ENCODE data around the gene SLC9A5.

The SLC9A5 gene

DNA sequence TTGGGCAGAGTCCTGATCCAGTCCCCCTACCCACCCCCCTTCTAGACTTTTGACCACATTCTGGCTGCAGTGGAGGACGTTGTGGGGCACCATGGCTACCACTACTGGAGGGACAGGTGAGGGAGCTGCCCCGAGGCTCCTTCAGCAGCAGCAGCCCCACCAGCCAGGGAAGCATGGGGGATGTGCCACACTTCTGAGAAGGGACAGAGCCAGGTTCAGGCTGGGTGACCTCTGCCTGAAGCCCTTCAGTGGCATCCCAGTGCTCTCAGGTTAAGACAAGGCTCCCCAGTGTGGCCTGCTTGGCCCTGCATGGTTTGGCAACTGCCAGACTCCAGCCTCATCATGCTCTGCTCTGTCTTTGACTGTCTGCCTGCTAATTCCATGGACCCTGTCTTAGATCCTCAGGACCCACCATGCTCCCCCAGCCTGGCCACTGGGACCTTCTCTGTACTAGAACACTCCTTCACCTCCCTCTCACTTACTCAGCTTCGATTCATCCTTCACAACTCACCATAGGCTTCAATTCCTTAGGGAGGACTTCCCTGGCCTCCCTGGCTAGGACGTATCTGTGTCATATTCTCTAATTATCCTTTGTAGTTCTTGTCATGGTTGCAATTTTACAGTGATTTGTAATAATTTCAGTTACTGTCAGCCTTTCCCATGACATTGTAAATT, 8.8 kb downstream of the SLC9A5 start:
- no peak for DNase-seq

- DNase-seq, result no peak
These were observed 9.5 kb downstream of the SLC9A5 start for GRCh38 chr16:67258161-67258835.

DNA sequence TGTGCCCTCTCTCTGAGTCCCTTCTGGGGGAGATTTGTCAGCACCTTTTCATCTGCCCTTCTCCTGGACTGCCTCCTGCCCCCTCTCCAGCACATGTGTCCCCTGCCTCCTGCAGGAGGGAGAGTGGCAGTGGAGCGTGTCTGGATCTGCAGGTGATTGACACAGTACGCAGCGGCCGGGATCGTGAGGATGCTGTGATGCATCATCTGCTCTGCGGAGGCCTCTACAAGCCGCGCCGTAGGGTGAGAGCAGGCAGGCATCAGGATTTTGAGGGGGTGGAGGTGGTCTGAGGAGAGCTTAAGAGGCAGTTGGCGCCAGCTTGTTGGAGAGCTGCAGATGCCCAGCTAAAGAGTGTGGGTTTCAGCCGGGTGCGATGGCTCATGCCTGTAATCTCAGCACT, 10.9 kb downstream of the SLC9A5 start:
- no peak for DNase-seq

- DNase-seq, result no peak
These were observed 11.8 kb downstream of the SLC9A5 start for GRCh38 chr16:67260426-67261063.

DNA sequence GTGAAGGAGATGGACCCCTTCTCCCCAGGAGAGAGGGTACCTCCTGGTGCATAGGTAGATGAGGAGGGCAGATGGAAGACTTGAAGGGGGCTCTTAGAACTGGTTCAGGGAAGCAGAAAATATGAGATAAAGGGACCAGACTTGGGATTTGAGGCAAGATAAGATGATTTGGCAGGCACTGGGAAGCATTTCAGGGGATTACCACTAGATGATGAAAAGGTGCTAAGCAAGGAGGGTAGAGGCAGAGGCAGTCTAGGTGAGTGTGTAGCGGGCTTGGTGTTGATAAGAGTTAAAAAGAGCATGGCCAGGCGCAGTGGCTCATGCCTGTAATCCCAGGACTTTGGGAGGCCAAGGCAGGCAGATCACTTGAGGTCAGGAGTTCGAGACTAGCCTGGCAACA, 14.4 kb downstream of the SLC9A5 start:
- DNase-seq, result no peak

DNA sequence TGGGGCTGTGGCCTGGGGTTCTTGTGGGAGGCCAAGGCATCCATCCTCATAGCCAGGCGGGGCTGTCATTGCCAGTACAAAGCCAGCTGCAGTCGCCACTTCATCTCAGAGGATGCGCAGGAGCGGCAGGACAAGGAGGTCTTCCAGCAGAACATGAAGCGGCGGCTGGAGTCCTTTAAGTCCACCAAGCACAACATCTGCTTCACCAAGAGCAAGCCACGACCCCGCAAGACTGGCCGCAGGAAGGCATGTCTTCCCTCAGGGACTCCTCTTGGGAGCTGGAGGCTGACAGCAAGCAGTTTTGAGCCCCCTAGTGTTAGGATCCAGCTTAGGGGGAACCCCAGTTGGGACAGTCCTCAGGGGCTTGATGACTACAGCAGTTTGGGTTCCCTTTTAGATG, 15.5 kb downstream of the SLC9A5 start:
- no peak for DNase-seq

- DNase-seq, result no peak
These were observed 16.1 kb downstream of the SLC9A5 start for GRCh38 chr16:67264866-67265265.

DNA sequence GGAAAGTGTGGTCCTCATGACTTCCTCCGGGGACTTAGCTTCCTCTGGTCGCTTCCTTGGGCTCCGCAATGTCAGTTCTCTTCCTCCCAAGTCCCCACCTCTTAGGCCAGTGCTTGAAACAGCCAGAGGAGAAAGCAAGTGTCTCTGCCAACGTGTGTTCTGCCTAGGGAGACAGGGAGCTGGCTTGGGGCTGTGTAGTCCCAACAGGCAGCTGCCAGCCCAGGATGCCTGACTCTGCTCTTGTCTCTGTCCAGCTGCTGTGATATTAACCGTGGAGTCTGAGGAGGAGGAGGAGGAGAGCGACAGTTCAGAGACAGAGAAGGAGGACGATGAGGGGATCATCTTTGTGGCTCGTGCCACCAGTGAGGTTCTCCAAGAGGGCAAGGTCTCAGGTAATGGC, 17.1 kb downstream of the SLC9A5 start:
- DNase-seq, result no peak

GRCh38 chr16:67268136-67268579, 19.4 kb downstream of the SLC9A5 start:
- no peak for DNase-seq

DNA sequence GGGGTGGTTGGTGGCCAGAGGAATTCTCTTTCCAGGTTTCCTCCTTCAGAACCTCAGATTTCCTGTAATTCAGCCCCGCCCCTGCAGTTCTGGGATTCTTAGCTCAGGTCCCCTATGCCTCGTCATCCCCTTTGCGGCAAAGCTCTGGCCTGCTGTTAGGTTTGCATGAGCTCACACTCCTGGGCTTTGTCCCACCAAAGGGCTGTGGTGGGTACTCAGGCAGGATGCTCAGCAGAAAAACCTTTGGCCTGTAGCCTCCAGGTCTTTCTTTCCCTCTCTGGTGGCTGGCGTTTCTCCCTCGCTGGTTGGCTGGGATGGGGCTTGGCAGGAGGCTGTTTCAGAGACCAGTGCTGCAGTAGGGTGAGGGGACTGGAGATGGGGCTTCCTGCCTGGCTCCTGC, 21.0 kb downstream of the SLC9A5 start:
- no peak for DNase-seq

GRCh38 chr16:67270931-67271338, 22.2 kb downstream of the SLC9A5 start:
- no peak for DNase-seq

DNA sequence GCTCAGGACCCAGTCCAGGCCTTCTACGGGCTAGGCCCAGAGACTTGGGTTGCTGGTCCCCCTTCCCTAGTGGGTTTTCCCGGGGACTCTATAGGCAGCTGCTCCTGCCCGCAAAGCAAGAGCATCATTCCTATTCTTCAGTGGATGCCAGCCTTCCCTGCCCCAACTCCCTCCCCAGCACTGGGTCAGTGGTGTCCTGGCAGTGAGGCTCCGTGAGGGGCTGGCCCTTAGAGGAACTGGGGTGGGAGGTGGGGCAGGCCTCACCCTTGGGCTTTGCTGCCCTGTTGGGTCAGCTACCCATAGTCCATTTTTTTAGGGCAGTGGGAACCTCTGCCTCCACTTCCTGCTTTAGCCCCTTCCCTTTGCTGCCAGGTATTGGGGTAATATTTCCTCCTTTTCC, 22.7 kb downstream of the SLC9A5 start:
- DNase-seq, result no peak

DNA sequence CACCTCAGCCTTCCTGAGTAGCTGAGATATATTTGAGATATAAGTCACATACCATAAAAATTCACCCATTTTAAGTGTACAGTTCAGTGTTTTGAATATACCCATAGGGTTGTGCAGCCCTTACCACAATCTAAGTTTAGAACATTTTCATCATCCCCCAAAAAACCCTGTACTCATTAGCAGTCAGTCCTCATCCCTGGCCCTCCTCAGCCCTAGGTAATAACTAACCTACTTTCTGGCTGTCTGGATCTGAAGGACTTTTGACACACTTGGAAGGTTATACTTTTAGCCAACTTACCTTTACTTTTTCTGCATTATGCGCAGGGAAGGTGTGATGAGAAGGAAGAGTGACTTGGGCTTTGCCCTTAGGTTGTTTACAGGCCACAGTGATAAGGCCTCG, 26.5 kb downstream of the SLC9A5 start:
- no peak for DNase-seq

GRCh38 chr16:67277294-67277998, 28.7 kb downstream of the SLC9A5 start:
- no peak for DNase-seq

- DNase-seq, result no peak
These were observed 29.4 kb downstream of the SLC9A5 start for GRCh38 chr16:67277999-67278772.

DNA sequence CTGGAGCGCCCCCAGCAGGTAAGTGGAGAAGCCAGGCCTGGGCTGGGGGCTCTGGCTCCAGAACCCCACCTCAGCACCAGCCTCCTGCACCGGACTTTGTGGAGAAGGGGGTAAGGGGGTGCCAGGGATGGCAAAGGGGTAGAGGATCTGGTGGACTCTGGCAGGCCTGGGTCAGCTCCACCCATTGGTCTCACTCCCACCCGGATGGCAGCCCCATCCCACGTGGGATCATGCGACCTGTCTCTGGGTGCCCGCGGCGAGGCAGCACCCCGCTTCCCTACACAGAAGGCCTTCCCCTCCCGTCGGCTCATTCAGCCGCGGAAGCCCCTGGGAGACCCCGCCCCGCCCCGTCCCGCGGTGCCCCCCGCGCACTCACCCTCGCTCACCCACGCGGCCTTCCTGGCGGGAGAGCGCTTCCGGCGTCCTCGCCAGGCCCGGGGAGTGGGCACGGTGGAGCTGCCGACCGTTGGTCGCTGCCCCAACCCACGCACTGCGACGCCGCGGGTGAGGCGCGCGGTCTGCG, 30.1 kb downstream of the SLC9A5 start:
- peak; percentile 37 for DNase-seq

GRCh38 chr16:67279296-67280089, 30.7 kb downstream of the SLC9A5 start, which contains the start of gene PLEKHG4:
PLEKHG4 (plus strand) TSS chr16:67279532; CDS start chr16:67280045, 513 bp downstream.
- DNase-seq, result peak; percentile 68

DNA sequence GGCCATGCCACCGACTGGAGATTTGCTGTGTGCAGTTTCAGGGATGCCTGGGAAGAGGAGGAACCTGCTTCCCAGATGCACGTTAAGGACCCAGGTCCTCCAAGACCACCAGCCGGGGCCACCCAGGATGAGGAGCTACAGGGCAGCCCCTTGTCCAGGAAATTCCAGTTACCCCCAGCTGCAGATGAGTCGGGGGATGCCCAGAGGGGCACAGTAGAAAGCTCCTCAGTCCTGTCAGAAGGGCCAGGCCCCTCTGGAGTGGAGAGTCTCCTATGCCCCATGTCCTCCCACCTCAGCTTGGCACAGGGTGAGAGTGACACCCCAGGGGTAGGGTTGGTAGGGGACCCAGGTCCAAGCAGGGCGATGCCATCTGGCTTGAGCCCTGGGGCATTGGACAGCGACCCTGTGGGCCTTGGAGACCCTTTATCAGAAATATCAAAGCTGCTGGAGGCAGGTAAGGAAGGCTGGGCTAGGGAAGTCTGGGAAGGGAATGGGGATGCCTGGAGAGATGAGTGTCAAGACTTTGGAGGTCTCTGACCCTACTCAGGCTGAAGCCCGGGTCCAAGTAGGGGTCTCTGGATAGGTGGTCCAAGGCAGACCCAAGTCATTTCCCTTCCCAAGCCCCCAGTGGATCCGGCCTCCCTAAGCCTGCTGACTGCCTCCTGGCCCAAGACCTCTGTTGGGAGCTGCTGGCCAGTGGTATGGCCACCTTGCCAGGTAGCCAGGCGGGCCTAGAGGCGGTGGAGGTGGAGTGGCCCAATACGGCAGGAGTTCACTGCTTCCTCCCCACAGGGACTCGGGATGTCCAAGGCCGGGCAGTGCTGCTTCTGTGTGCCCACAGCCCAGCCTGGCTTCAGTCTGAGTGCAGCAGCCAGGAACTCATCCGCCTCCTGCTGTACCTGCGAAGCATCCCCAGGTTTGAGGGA, 31.6 kb downstream of the SLC9A5 start:
- no peak for DNase-seq

GRCh38 chr16:67281536-67282446, 33.0 kb downstream of the SLC9A5 start:
- DNase-seq, result no peak

Measured in right kidney (tissue), 1 donor.